ENCODE results near the gene SLC22A15. TPM values are rescaled to one million over a fixed set of nuclear protein-coding genes. Genes with fewer than 3 reads are reported as not detected.

The SLC22A15 gene
- total RNA-seq, 6 experiments from 2014 or later, result 0.11 to 6.8 (median 2.3) TPM

DNA sequence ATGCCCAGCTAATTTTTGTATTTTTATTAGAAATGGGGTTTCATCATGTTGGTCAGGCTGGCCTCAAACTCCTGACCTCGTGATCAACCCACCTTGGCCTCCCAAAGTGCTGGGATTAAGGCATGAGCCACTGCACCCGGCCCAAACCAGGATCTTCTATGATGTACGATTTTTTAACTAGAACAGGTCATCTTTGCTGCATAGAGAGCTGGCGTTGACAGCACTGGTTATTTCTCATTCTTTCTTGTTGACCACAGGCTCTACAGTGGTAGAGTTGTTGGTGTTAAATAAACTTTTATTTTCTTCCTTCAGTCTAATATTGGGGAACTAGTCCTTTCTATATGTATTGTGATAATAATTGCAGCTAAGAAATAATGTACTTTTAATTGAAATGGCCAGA is 131.1 kb downstream of the SLC22A15 start:
- Histone ChIP-seq H3K4me3 (no peak overlapping the region), H3K36me3 (no peaks in the 10 kb centered on the region), H3K9me3 (no peaks in the 10 kb centered on the region), H3K27ac (no peak overlapping the region), H3K4me1 (peaks cover 0 to 8% (median 4%) of the 10 kb centered on the region in 4 donors), H3K27me3 (no peaks in the 10 kb centered on the region)
- ATAC-seq (no peak), DNase-seq (no peak)
- 68% methylated on average over 4 of the region's 4 CpGs for WGBS (ENCODE audit: insufficient coverage, low coverage, low lambda C conversion rate, missing lambda C conversion rate)
- intact Hi-C loops (cut with DNase I), result no loop called here
- TF ChIP-seq POLR2A (IDR thresholded peaks at IDR 0.05), result no peak
- TF ChIP-seq, protein P1, sequence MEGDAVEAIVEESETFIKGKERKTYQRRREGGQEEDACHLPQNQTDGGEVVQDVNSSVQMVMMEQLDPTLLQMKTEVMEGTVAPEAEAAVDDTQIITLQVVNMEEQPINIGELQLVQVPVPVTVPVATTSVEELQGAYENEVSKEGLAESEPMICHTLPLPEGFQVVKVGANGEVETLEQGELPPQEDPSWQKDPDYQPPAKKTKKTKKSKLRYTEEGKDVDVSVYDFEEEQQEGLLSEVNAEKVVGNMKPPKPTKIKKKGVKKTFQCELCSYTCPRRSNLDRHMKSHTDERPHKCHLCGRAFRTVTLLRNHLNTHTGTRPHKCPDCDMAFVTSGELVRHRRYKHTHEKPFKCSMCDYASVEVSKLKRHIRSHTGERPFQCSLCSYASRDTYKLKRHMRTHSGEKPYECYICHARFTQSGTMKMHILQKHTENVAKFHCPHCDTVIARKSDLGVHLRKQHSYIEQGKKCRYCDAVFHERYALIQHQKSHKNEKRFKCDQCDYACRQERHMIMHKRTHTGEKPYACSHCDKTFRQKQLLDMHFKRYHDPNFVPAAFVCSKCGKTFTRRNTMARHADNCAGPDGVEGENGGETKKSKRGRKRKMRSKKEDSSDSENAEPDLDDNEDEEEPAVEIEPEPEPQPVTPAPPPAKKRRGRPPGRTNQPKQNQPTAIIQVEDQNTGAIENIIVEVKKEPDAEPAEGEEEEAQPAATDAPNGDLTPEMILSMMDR (IDR thresholded peaks at IDR 0.05), result no peak

DNA sequence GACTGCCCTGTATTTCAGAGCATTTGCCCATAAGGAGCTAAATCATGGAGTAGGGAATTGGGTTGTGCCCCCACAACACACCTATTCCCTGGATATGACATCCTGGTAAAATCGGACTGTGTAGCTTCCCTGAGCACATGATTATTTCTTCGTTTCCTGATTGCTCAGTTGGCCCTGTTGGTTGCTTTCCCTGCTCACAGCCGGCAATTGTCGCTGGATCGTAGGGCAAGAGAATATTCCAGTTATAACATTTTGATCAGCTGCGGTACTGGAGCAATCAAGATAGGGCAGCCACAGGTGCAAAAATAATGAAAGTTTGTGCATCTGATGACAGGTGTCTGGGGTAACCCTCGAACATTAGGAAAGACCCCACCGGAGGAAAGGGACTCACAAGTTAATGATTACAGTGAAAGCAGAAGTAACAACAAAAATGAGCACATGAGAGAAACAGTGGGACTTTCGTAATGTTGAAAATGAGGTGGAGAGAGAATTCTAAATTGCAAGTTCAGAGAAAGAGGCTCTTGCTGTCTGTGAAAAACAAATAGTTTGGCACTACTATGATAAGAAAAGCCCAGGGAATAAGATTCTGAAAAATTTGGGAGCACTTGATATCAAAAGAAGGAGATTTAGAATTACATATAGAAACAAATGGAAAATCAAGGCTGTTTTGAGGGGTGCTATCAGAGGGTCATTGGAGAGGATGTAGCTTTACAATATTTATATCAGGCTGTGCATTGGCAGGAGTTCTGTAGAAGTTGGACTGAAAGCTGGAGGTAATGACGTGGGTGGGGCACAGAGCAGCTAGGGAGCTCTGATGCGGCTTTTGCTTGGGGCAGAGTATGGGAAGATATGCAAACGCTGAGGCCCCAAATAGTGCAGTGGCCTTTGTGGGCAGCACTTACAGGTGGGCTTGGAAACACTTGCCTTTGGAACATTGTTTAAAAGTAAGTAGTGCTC is 134.5 kb downstream of the SLC22A15 start, which contains the start of gene MAB21L3:
MAB21L3 (plus strand) TSS at position 833 of the 957 bp plus-strand sequence. CDS start 1,217 bp downstream, outside the sequence.
- no peaks in the 10 kb centered on the region for H3K9me3 ChIP-seq
- 31% methylated on average over 10 of the region's 12 CpGs for WGBS (ENCODE audit: insufficient coverage, low coverage, low lambda C conversion rate, missing lambda C conversion rate)
- intact Hi-C loops (cut with DNase I), result no loop called here
- H3K27ac ChIP-seq, result peak within 1 kb of the TSS; percentile 66 to 74 (median 69)
- H3K4me3 ChIP-seq, result peak within 1 kb of the TSS in 1 of 3 donors; percentile 25
- DNase-seq (no peak), ATAC-seq (peak; percentile 44 to 65 (median 58))
- H3K27me3 ChIP-seq, result no peaks in the 10 kb centered on the region
- no peaks in the 10 kb centered on the region for H3K36me3 ChIP-seq
- peaks cover 0 to 11% (median 4%) of the 10 kb centered on the region in 4 donors for H3K4me1 ChIP-seq
- TF ChIP-seq, protein P1 (IDR thresholded peaks at IDR 0.05), result no peak
- TF ChIP-seq POLR2A (IDR thresholded peaks at IDR 0.05), result no peak

DNA sequence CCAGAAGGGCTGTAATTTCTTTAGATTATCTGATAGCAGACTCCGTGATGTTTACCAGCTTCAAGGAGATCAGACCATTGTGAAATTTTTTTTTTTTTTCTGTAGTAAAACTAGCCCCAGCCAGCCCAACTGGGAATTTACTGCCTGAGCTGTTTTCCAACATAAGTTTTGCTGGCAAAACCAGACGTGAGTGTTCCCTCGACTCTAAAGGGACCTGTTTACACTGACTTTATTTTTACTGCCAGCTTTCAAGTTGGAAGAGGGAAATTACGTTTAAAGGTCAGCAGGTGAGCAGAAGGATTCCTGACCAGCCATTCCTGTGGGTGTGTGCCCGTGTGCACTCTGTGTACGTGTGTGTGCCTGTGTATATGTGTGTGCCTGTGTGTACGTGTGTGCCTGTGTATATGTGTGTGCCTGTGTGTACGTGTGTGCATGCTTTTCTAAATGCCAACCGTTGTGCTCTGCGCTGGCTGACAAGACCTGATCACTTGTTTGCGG is 135.3 kb downstream of the SLC22A15 start:
- H3K36me3 ChIP-seq, result no peaks in the 10 kb centered on the region
- DNase-seq (no peak), ATAC-seq (peak; percentile 64 to 81 (median 76))
- no peaks in the 10 kb centered on the region for H3K27me3 ChIP-seq
- no peak overlapping the region for H3K4me3 ChIP-seq
- intact Hi-C loops (cut with DNase I), result no loop called here
- H3K9me3 ChIP-seq, result no peaks in the 10 kb centered on the region
- TF ChIP-seq, protein P1 (IDR thresholded peaks at IDR 0.05), result no peak
- TF ChIP-seq POLR2A (IDR thresholded peaks at IDR 0.05), result no peak
- WGBS (ENCODE audit: insufficient coverage, low coverage, low lambda C conversion rate, missing lambda C conversion rate), result 41% methylated on average over 11 of the region's 11 CpGs
- H3K4me1 ChIP-seq, result peaks cover 0 to 11% (median 4%) of the 10 kb centered on the region in 4 donors
- peak overlapping the region; percentile 66 to 74 (median 69) for H3K27ac ChIP-seq

DNA sequence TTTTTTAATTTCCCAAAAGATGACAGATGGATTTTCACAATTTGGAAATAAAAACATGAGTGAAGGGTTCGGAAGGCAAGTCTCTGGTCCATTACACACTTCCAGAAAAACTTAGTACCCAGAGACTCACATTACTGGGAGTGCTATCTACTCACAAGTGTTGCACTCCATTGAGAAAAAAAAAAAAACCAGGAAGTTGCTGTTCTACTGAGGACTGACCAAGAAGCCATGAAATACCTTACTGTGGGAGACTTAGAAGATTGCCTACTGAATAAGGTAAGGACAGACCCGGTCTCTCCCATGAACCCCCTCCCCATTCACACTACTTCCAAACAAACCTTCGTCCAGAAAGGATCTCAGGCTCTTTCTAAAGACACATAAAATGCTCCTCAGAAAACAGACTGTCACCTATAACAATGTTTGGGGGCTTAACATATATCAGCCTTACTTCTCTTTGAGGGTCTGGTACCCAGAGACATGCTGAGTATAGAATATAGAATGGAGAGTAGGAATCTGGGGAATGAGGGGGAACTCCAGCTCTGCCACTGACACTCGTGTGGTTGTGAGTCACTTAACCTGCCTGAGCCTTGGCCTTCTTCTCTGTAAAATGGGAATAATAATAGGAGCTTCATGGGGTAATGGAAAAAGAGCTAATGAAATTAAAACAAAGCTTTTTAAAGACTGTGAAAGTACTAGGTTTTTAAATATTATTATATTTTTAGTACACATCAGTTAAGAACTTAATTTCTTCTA is 136.3 kb downstream of the SLC22A15 start:
- Histone ChIP-seq H3K4me1 (peaks cover 0 to 11% (median 4%) of the 10 kb centered on the region in 4 donors), H3K27me3 (no peaks in the 10 kb centered on the region), H3K9me3 (no peaks in the 10 kb centered on the region), H3K36me3 (no peaks in the 10 kb centered on the region), H3K27ac (peak overlapping the region in 2 of 3 donors; percentile 20 to 69), H3K4me3 (no peak overlapping the region)
- ATAC-seq, result no peak
- DNase-seq, result no peak
- TF ChIP-seq, protein P1 (IDR thresholded peaks at IDR 0.05), result no peak
- TF ChIP-seq POLR2A (IDR thresholded peaks at IDR 0.05), result no peak
- intact Hi-C loops (cut with DNase I), result no loop called here
- 77% methylated on average over 4 of the region's 4 CpGs for WGBS (ENCODE audit: insufficient coverage, low coverage, low lambda C conversion rate, missing lambda C conversion rate)

Data from right lobe of liver (tissue), 6 donors.